Liver (tissue), 9 donors: ENCODE measurements around the gene GNG8. TPM values are rescaled to one million over a fixed set of nuclear protein-coding genes. Genes with fewer than 3 reads are reported as not detected.
A peak's percentile ranks its signal among the peaks of the same experiment; 100 is the strongest.

Source experiments
- DNase-seq: peaks from one replicate; pipeline ENCODE4 v3.0.0-alpha.2; 2017; ENCODE audit warnings: low spot score
- H3K27ac ChIP-seq, 2 donors: one replicate each; pipeline ENCODE4 v1.7.0; 2013; ENCODE audit warnings: inconsistent platforms in 2 of 2, low read length in 2 of 2, control low read depth in 1 of 2, low read depth in 1 of 2, mild to moderate bottlenecking in 1 of 2
- H3K27me3 ChIP-seq, 4 donors: one replicate each; pipeline versions ENCODE4 v1.6.1 to v1.7.0; 2013; ENCODE audit warnings: low read length in 3 of 4, inconsistent platforms in 1 of 4, mild to moderate bottlenecking in 1 of 4, moderate library complexity in 1 of 4; ENCODE audit not compliant: control insufficient read depth in 4 of 4, insufficient read depth in 4 of 4
- H3K36me3 ChIP-seq, 4 donors: one replicate each; pipeline versions ENCODE4 v1.6.1 to v1.7.0; 2013; ENCODE audit warnings: low read length in 3 of 4, mild to moderate bottlenecking in 3 of 4, low read depth in 1 of 4, moderate library complexity in 1 of 4; ENCODE audit not compliant: control insufficient read depth in 4 of 4, insufficient read depth in 3 of 4
- H3K4me1 ChIP-seq, 4 donors: one replicate each; pipeline versions ENCODE4 v1.6.1 to v1.7.0; 2013; ENCODE audit warnings: low read length in 3 of 4, mild to moderate bottlenecking in 3 of 4, moderate library complexity in 1 of 4; ENCODE audit not compliant: control insufficient read depth in 4 of 4, insufficient read depth in 4 of 4
- H3K4me3 ChIP-seq, 3 donors: one replicate each; pipeline versions ENCODE4 v1.6.1 to v1.7.0; 2013; ENCODE audit warnings: low read length in 3 of 3, control low read depth in 1 of 3, low read depth in 1 of 3, mild to moderate bottlenecking in 1 of 3
- H3K9ac ChIP-seq, 2 donors: one replicate each; pipeline ENCODE4 v1.7.0; 2013; ENCODE audit warnings: low read length in 2 of 2, mild to moderate bottlenecking in 2 of 2, moderate library complexity in 2 of 2, control low read depth in 1 of 2, low read depth in 1 of 2
- H3K9me3 ChIP-seq, 4 donors: one replicate each; pipeline versions ENCODE4 v1.6.1 to v1.7.0; 2013; ENCODE audit warnings: low read length in 3 of 4; ENCODE audit not compliant: control insufficient read depth in 4 of 4
- ATF3 ChIP-seq: IDR thresholded peaks from 2 replicates; pipeline ENCODE4 v1.6.1; 2016; ENCODE audit warnings: antibody characterized with exemption
- CTCF ChIP-seq: fragments of 150-350 bp; IDR thresholded peaks from 2 replicates; pipeline ENCODE4 v1.5.1; 2017; ENCODE audit warnings: improper control_type of control experiment, low read depth, low read length; ENCODE audit not compliant: missing input control
- EGR1 ChIP-seq, 2 donors: IDR thresholded peaks; 2 replicates each; pipeline ENCODE4 v1.6.1; 2016 to 2018; ENCODE audit warnings: antibody characterized with exemption in 2 of 2, low read depth in 2 of 2
- FOXA1 ChIP-seq: IDR thresholded peaks from 2 replicates; pipeline ENCODE4 v1.6.1; 2016; ENCODE audit warnings: antibody characterized with exemption
- FOXA2 ChIP-seq: IDR thresholded peaks from 2 replicates; pipeline ENCODE4 v1.6.1; 2016; ENCODE audit warnings: antibody characterized with exemption
- GABPA ChIP-seq, 2 donors: IDR thresholded peaks in 1 of 2; conservative IDR thresholded peaks in 1 of 2; 2 replicates each; pipeline ENCODE4 v1.6.1; 2016; ENCODE audit warnings: antibody characterized with exemption in 2 of 2, mild to moderate bottlenecking in 1 of 2, moderate library complexity in 1 of 2
- HNF4A ChIP-seq, 2 donors: conservative IDR thresholded peaks; 2 replicates each; pipeline ENCODE4 v1.6.1; 2016; ENCODE audit warnings: antibody characterized with exemption in 2 of 2, mild to moderate bottlenecking in 2 of 2
- HNF4G ChIP-seq: IDR thresholded peaks from 2 replicates; pipeline ENCODE4 v1.6.1; 2016; ENCODE audit warnings: antibody characterized with exemption
- JUND ChIP-seq, 2 donors: IDR thresholded peaks; 2 replicates each; pipeline ENCODE4 v1.6.1; 2016; ENCODE audit warnings: antibody characterized with exemption in 2 of 2
- MAX ChIP-seq: IDR thresholded peaks from 2 replicates; pipeline ENCODE4 v1.6.1; 2016; ENCODE audit warnings: antibody characterized with exemption
- NR2F2 ChIP-seq: IDR thresholded peaks from 2 replicates; pipeline ENCODE4 v1.6.1; 2016; ENCODE audit warnings: antibody characterized with exemption
- REST ChIP-seq: IDR thresholded peaks from 2 replicates; pipeline ENCODE4 v1.6.1; 2016; ENCODE audit warnings: antibody characterized with exemption, mild to moderate bottlenecking
- SP1 ChIP-seq: IDR thresholded peaks from 2 replicates; pipeline ENCODE4 v1.6.1; 2018; ENCODE audit warnings: antibody characterized with exemption, mild to moderate bottlenecking
- TAF1 ChIP-seq: conservative IDR thresholded peaks from 2 replicates; pipeline ENCODE4 v1.6.1; 2016; ENCODE audit warnings: antibody characterized with exemption, mild to moderate bottlenecking
- YY1 ChIP-seq: IDR thresholded peaks from 2 replicates; pipeline ENCODE4 v1.6.1; 2016; ENCODE audit warnings: antibody characterized with exemption, mild to moderate bottlenecking
- ZBTB33 ChIP-seq: IDR thresholded peaks from 2 replicates; pipeline ENCODE4 v1.6.1; 2016; ENCODE audit warnings: antibody characterized with exemption
- WGBS: extraction: QIAGEN DNeasy Blood & Tissue Kit; methylation state at CpG from one replicate; pipeline ENCODE4 v1.1.7; 2013; 5-methylcytosine and 5-hydroxymethylcytosine counted together
- polyA plus RNA-seq, 2 donors: library from polyadenylated mRNA; stranded (reverse) in 1 of 2; unstranded in 1 of 2; fragments of 200-250 nt in 1 of 2; fragments of >200 nt in 1 of 2; fragmentation: Nextera tagmentation in 1 of 2; extraction: Ambion mirVana in 1 of 2; gene quantifications; one replicate each; pipeline versions ENCODE4 v1.2.1 to v1.2.3, GENCODE V29; 2013 to 2015
- total RNA-seq, 2 donors: library from RNA; depleted of rRNA; stranded (reverse); fragments of >200 nt; gene quantifications; one replicate each; pipeline ENCODE4 v1.2.3, GENCODE V29; 2014
- donor health status: healthy.
- donor health status: healthy.
- donor health status: healthy.
- donor health status: healthy.
- donor health status: healthy.

The GNG8 gene
- total and polyA plus RNA-seq, 4 donors = not detected

- H3K4me1 ChIP-seq = peaks cover 5 to 26% (median 12%) of the 10 kb centered on the region in 4 donors
- peaks cover 0 to 7% (median 4%) of the 10 kb centered on the region in 4 donors for H3K27me3 ChIP-seq
- peak overlapping the region in 1 of 3 donors; percentile 66 for H3K4me3 ChIP-seq
- TF ChIP-seq JUND (IDR thresholded peaks at IDR 0.05) = no peak
- TF ChIP-seq REST = no peak
- TF ChIP-seq EGR1 (IDR thresholded peaks at IDR 0.05; ENCODE audit: low read depth in 2 of 2) = no peak
- TF ChIP-seq HNF4A (conservative IDR thresholded peaks at IDR 0.05) = no peak
- no peak for TF ChIP-seq FOXA2
- no peak for TF ChIP-seq CTCF
- TF ChIP-seq GABPA (IDR thresholded peaks at IDR 0.05 in 1 of 2, conservative IDR thresholded peaks at IDR 0.05 in 1 of 2) = no peak
- TF ChIP-seq ATF3 = no peak
- TF ChIP-seq MAX = no peak
- H3K9me3 ChIP-seq = no peaks in the 10 kb centered on the region
- H3K9ac ChIP-seq = no peak overlapping the region
- no peak for DNase-seq
- peak overlapping the region; percentile 43 to 69 for H3K27ac ChIP-seq
- 13% methylated on average over 14 of the region's 14 CpGs for WGBS
- H3K36me3 ChIP-seq = no peaks in the 10 kb centered on the region
Observed at GRCh38 chr19:46660008-46660517, 24.1 kb upstream of the GNG8 start.

GRCh38 chr19:46659151-46660007 is 23.4 kb upstream of the GNG8 start:
- H3K27me3 ChIP-seq = peaks cover 0 to 7% (median 4%) of the 10 kb centered on the region in 4 donors
- H3K9ac ChIP-seq = no peak overlapping the region
- no peak for DNase-seq
- H3K36me3 ChIP-seq = no peaks in the 10 kb centered on the region
- peak overlapping the region; percentile 29 to 43 for H3K27ac ChIP-seq
- H3K4me1 ChIP-seq = peaks cover 5 to 26% (median 12%) of the 10 kb centered on the region in 4 donors
- 7% methylated on average over 28 of the region's 28 CpGs for WGBS
- peak overlapping the region in 1 of 3 donors; percentile 10 for H3K4me3 ChIP-seq
- no peaks in the 10 kb centered on the region for H3K9me3 ChIP-seq
- TF ChIP-seq HNF4G (no peak), SP1 (no peak), CTCF (no peak), JUND (IDR thresholded peaks at IDR 0.05) (no peak), FOXA2 (no peak), FOXA1 (no peak), REST (no peak), YY1 (no peak), NR2F2 (no peak), ZBTB33 (no peak), GABPA (IDR thresholded peaks at IDR 0.05 in 1 of 2, conservative IDR thresholded peaks at IDR 0.05 in 1 of 2) (no peak), TAF1 (no peak)
